AG04450 (cell line): Measurements from ENCODE around the gene CCDC187. TPM values are rescaled to one million over a fixed set of nuclear protein-coding genes. Genes with fewer than 3 reads are reported as not detected.

Experiments used
- CTCF ChIA-PET: fragments of 300-600, 350-600 bp; formaldehyde crosslinking; extraction: SDS; loops from one replicate; lab custom pipeline; 2022; ENCODE audit warnings: antibody characterized with exemption, inconsistent platforms; lab: Charles Lee
- POLR2A ChIA-PET: fragments of 350-600 bp; formaldehyde crosslinking; extraction: SDS; loops from one replicate; lab custom pipeline; 2021; ENCODE audit warnings: antibody characterized with exemption, inconsistent platforms; lab: Yijun Ruan, JAX
- DNase-seq: peaks from one replicate; pipeline ENCODE4 v3.0.0-alpha.2; 2011; ENCODE audit warnings: low read depth, low spot score
- H3K27ac ChIP-seq: one replicate; pipeline ENCODE4 v1.5.1; 2012; ENCODE audit warnings: low read depth, low read length, control low read depth
- H3K27me3 ChIP-seq: one replicate; pipeline ENCODE4 v1.6.0; 2012; ENCODE audit warnings: low read length; ENCODE audit not compliant: control insufficient read depth, insufficient read depth
- H3K4me3 ChIP-seq: 2 replicates; pipeline ENCODE4 v1.5.1; 2011; ENCODE audit warnings: mild to moderate bottlenecking, low read depth, low read length, control low read depth
- H3K9me3 ChIP-seq: 2 replicates; pipeline ENCODE4 v1.5.1; 2012; ENCODE audit warnings: low read length; ENCODE audit not compliant: control insufficient read depth, insufficient read depth
- polyA plus RNA-seq: library from polyadenylated mRNA; depleted of rRNA; stranded (reverse); fragments of >200 nt; gene quantifications from 2 replicates; pipeline ENCODE4 v1.2.3, GENCODE V29; 2011
- TF ChIP-seq, protein P1 (sequence below): IDR thresholded peaks from 2 replicates; pipeline ENCODE4 v1.5.1; 2011; ENCODE audit warnings: low read depth, low read length, control low read depth, inconsistent platforms

The CCDC187 gene
- polyA plus RNA-seq, 1 experiment: not detected

DNA sequence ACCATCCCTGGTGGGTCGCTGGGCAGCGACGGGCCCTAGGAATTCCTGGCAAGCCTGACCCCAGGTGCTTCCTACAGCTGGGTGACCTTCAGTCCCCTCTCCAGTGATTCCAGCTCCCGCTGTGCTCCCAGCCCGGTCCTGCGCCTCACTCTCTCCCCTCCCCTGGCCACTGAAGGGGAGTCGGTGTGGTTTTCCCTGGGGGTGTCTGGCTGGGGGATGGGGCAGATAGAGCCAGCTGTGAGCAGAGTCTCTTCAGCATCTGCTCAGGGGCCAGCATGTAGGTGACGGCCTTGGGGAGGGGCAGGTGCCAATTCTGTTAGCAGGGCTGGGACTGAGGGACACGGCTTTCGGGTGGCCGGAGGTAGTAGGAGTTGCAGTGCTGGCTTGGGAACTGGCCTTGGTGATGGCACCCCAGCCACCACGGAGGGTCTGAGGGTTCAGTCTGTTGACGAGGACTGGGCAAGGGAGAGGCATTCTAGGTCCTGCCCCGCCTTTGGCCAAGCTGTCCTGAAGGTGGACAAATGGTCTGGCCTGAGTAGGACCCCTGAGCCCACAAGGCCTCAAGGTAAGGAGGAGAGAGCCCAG is 26.6 kb upstream of the CCDC187 start:
- Histone ChIP-seq H3K27me3 (no peaks in the 10 kb centered on the region), H3K4me3 (peak overlapping the region; percentile 35), H3K9me3 (peaks cover 7% of the 10 kb centered on the region; the same call in 1 of the 2 replicates), H3K27ac (no peak overlapping the region)
- ChIA-PET CTCF (no interaction called here), POLR2A (no interaction called here)
- no peak for DNase-seq
- TF ChIP-seq, protein P1, sequence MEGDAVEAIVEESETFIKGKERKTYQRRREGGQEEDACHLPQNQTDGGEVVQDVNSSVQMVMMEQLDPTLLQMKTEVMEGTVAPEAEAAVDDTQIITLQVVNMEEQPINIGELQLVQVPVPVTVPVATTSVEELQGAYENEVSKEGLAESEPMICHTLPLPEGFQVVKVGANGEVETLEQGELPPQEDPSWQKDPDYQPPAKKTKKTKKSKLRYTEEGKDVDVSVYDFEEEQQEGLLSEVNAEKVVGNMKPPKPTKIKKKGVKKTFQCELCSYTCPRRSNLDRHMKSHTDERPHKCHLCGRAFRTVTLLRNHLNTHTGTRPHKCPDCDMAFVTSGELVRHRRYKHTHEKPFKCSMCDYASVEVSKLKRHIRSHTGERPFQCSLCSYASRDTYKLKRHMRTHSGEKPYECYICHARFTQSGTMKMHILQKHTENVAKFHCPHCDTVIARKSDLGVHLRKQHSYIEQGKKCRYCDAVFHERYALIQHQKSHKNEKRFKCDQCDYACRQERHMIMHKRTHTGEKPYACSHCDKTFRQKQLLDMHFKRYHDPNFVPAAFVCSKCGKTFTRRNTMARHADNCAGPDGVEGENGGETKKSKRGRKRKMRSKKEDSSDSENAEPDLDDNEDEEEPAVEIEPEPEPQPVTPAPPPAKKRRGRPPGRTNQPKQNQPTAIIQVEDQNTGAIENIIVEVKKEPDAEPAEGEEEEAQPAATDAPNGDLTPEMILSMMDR: no peak

DNA sequence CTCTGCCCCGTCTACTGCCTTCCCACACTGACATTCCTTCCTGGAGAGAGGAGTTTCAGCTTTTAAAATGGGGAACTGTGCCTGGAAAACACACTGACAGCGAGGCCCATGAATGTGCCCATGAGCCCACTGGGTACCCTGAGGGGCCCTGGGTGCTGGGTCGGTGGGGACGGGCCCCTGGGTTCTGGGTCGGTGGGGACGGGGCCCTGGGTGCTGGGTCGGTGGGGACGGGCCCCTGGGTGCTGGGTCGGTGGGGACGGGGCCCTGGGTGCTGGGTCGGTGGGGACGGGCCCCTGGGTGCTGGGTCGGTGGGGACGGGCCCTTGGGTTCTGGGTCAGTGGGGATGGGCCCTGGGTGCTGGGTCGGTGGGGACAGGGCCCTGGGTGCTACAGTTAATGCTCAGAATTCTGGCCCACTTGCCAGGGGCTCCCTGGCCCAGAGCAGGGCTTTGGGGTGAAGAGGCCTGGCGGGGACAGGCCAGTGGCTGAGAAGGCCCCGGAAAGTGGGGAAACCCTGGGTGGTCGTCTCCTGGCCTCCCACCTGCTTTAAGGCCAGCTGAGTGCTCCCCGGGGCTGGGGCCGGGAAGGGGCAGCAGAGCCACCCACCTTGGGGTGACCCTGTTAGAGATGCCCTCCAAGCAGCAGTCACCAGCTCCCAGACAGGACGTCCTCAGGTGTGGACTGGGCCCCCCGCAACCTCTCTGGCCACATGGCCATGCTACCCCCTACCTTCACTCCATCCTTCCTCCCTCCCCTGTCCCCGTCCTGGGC is 25.9 kb upstream of the CCDC187 start:
- Histone ChIP-seq H3K9me3 (peaks cover 7% of the 10 kb centered on the region; the same call in 1 of the 2 replicates), H3K27me3 (no peaks in the 10 kb centered on the region), H3K27ac (no peak overlapping the region), H3K4me3 (peak overlapping the region; percentile 97)
- no peak for DNase-seq
- ChIA-PET CTCF (interaction anchor here (1.1 kb wide), 1 partner anchor 17 kb away, joined by 5 read pairs; no protein-coding TSS in a partner anchor), POLR2A (interaction anchor here (1.8 kb wide), 1 partner anchor 80 kb away, joined by 4 read pairs; no protein-coding TSS in a partner anchor)
- TF ChIP-seq, protein P1: no peak

DNA sequence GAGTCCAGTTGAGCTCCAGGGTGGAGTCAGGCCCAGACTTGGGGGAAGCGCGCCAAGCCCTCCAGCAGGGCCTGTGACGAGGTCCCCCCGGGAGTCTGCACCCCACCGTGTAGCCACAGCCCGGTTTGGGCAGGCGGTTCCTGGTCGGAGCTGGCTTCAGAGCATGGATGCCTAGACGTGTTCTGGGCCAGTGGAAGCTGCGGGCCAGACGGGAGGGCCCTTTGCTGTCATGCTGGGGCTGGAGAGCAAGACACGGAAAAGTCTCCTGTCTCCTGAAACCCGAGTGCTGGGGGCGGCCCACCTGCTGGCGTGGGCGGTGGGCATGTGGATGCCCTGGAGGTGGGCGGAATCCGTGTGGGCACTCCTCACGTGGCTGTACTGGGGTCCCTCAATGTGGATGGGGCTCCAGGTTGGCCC is 25.3 kb upstream of the CCDC187 start:
- Histone ChIP-seq H3K9me3 (peaks cover 7% of the 10 kb centered on the region; the same call in 1 of the 2 replicates), H3K4me3 (peak overlapping the region; percentile 97), H3K27ac (peak overlapping the region; percentile 70), H3K27me3 (no peaks in the 10 kb centered on the region)
- no peak for DNase-seq
- ChIA-PET CTCF (interaction anchor here (1.1 kb wide), 1 partner anchor 16 kb away, joined by 5 read pairs; no protein-coding TSS in a partner anchor), POLR2A (interaction anchor here (0.7 to 1.8 kb wide), 2 partner anchors 14 to 81 kb away, joined by 3 to 4 read pairs; no protein-coding TSS in a partner anchor)
- TF ChIP-seq, protein P1: no peak

DNA sequence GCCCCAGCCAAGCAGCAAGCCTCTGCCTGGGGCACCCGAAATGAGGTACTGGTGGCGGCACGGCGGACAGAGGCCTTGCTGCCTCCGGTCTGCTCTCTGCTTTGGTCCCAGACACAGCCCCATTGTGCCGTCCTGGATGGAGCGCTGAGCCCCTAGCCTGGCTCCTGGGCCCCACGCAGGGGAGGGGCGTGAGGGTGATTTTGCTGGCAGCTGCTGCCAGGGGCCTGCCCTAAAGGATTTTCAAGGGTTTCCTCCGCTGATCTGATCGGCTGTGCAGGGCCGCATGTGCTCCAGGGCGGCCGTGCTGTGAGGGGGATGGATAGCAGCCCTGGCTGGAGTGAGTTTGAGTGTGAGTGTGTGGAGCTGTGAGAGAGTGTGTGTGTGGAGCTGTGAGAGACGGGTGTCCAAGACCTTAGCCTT is 24.7 kb upstream of the CCDC187 start:
- Histone ChIP-seq H3K27ac (peak overlapping the region; percentile 70), H3K9me3 (peaks cover 8% of the 10 kb centered on the region; the same call in 1 of the 2 replicates), H3K27me3 (no peaks in the 10 kb centered on the region), H3K4me3 (peak overlapping the region; percentile 97)
- TF ChIP-seq, protein P1: no peak
- DNase-seq: no peak
- POLR2A ChIA-PET: interaction anchor here (0.7 to 1.8 kb wide), 2 partner anchors 14 to 81 kb away, joined by 3 to 4 read pairs; no protein-coding TSS in a partner anchor
- CTCF ChIA-PET: interaction anchor here (0.5 to 1.1 kb wide), 2 partner anchors 16 to 727 kb away, joined by 5 to 9 read pairs; no protein-coding TSS in a partner anchor
